Measurements from ENCODE around the gene SPRR2E. TPM values are rescaled to one million over a fixed set of nuclear protein-coding genes. Genes with fewer than 3 reads are reported as not detected.
"Not testable (repeated sequence)": the region's sequence is repeated elsewhere in the genome, so short reads cannot be mapped to it uniquely, and the experiment has no call there.

SPRR2E gene
- total RNA-seq, 2 experiments from 2014 or later: not detected

DNA sequence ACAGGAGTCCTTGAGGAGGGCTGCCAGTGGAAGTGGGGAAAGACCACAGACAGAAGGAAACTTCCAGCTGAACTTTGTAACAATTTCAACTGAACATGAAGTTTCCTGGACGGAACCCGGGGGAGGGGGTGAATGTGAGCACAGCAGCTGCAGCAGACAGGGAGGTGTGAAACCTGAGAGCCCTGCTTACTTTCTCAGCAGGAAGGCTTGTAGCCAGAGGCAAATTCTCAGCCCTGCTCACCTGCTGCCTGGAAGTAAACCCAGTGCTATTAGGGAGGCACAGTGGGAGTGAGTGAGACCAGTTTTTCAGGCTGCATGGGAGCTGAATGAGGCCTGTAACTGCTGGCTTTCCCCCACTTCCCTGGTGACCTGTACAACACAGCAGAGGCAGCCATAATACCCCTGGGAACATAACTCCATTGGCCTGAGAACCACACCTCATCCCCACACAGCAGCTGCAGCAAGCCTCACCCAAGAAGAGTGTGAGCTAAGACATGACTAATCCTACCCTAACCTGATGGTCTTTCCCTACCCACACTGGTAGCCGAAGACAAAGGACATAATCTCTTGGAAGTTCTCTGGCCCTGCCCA, 28.6 kb upstream of the SPRR2E start:
- Histone ChIP-seq H4K20me1 (ENCODE audit: insufficient read depth, low read length) (no peaks in the 10 kb centered on the region), H3K4me2 (ENCODE audit: low read length) (no peak overlapping the region), H3K9me2 (ENCODE audit: insufficient read depth, low read length) (no peaks in the 10 kb centered on the region), H3K4me3 (ENCODE audit: low read depth, low read length, poor library complexity, severe bottlenecking) (no peak overlapping the region), H3K4me1 (ENCODE audit: insufficient read depth, low read length, poor library complexity, severe bottlenecking) (no peaks in the 10 kb centered on the region), H3K79me2 (ENCODE audit: insufficient read depth, low read depth, low read length) (no peaks in the 10 kb centered on the region), H3K27ac (ENCODE audit: low read depth, low read length, poor library complexity, severe bottlenecking) (no peak overlapping the region), H3K36me3 (ENCODE audit: insufficient read depth, low read length) (no peaks in the 10 kb centered on the region), H2AFZ (ENCODE audit: low read length) (no peak overlapping the region), H3K9me3 (ENCODE audit: low read length) (no peaks in the 10 kb centered on the region)
- ChIA-PET POLR2A (no interaction called here), CTCF (ENCODE audit: unreplicated experiment) (no interaction called here)
- DNase-seq (ENCODE audit: low spot score): no peak
- no peak for TF ChIP-seq EZH2phosphoT487 (IDR thresholded peaks at IDR 0.05; ENCODE audit: borderline replicate concordance, low read depth, low read length)
- TF ChIP-seq, protein P1, sequence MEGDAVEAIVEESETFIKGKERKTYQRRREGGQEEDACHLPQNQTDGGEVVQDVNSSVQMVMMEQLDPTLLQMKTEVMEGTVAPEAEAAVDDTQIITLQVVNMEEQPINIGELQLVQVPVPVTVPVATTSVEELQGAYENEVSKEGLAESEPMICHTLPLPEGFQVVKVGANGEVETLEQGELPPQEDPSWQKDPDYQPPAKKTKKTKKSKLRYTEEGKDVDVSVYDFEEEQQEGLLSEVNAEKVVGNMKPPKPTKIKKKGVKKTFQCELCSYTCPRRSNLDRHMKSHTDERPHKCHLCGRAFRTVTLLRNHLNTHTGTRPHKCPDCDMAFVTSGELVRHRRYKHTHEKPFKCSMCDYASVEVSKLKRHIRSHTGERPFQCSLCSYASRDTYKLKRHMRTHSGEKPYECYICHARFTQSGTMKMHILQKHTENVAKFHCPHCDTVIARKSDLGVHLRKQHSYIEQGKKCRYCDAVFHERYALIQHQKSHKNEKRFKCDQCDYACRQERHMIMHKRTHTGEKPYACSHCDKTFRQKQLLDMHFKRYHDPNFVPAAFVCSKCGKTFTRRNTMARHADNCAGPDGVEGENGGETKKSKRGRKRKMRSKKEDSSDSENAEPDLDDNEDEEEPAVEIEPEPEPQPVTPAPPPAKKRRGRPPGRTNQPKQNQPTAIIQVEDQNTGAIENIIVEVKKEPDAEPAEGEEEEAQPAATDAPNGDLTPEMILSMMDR (conservative IDR thresholded peaks at IDR 0.05; ENCODE audit: low read length): no peak
- intact Hi-C loops (cut with micrococcal nuclease; ENCODE audit: unreplicated experiment): no loop called here
- no TSS peak for BruUV-seq (replicated peaks)

DNA sequence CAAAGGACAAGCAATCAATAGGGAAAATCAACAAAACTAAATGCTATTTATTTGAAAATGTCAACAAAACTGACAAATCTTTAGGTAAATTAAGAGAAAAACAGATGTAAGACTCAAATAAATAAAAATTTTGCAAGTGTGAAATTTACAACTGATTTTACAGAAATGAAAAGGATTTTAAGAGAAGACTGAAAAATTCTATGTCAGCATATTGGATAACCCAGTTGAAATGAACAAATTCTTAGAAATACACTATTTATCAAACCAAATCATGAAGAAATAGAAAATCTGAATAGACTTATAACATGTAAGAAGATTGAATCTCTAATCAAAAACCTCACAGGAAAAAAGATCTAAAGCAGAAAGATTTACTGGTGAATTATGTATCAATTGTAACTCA, 26.6 kb upstream of the SPRR2E start:
- TF ChIP-seq, protein P1 (conservative IDR thresholded peaks at IDR 0.05; ENCODE audit: low read length): no peak
- no peak for TF ChIP-seq EZH2phosphoT487 (IDR thresholded peaks at IDR 0.05; ENCODE audit: borderline replicate concordance, low read depth, low read length)
- Histone ChIP-seq H3K4me2 (ENCODE audit: low read length) (no peak overlapping the region), H3K9me2 (ENCODE audit: insufficient read depth, low read length) (no peaks in the 10 kb centered on the region), H2AFZ (ENCODE audit: low read length) (no peak overlapping the region), H3K79me2 (ENCODE audit: insufficient read depth, low read depth, low read length) (no peaks in the 10 kb centered on the region), H3K27ac (ENCODE audit: low read depth, low read length, poor library complexity, severe bottlenecking) (no peak overlapping the region), H3K4me3 (ENCODE audit: low read depth, low read length, poor library complexity, severe bottlenecking) (no peak overlapping the region), H3K4me1 (ENCODE audit: insufficient read depth, low read length, poor library complexity, severe bottlenecking) (no peaks in the 10 kb centered on the region), H4K20me1 (ENCODE audit: insufficient read depth, low read length) (no peaks in the 10 kb centered on the region), H3K9me3 (ENCODE audit: low read length) (no peaks in the 10 kb centered on the region), H3K36me3 (ENCODE audit: insufficient read depth, low read length) (no peaks in the 10 kb centered on the region)
- intact Hi-C loops (cut with micrococcal nuclease; ENCODE audit: unreplicated experiment): no loop called here
- BruUV-seq (replicated peaks): no TSS peak
- CTCF ChIA-PET (ENCODE audit: unreplicated experiment): no interaction called here
- POLR2A ChIA-PET: no interaction called here
- DNase-seq (ENCODE audit: low spot score): no peak

DNA sequence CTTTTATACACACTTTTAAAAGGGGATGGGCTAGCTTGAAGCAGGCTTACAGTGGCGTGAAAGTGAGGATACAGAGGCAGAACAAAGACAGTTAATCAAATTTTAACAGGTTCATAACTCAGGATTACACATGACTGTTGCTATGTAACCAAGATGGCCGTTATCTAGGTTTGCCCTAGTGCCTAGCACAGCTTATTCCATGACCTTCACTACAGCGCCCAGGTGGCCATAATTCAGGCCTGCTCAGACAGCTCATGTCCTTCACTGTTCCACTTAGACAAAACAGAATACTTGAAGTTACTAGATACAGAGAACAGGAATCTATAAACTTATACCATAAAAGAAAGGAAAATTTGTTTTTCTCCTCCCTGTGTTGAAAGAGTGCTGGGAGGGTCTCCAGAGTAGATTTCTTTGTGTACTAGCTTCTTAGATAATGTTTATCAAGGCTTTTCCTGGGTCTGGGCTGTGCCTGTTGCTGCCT, 25.2 kb upstream of the SPRR2E start:
- no peaks in the 10 kb centered on the region for H3K9me2 ChIP-seq (ENCODE audit: insufficient read depth, low read length)
- H3K4me1 ChIP-seq (ENCODE audit: insufficient read depth, low read length, poor library complexity, severe bottlenecking): no peaks in the 10 kb centered on the region
- no TSS peak for BruUV-seq (replicated peaks)
- DNase-seq (ENCODE audit: low spot score): no peak
- no peak overlapping the region for H3K4me2 ChIP-seq (ENCODE audit: low read length)
- TF ChIP-seq, protein P1 (conservative IDR thresholded peaks at IDR 0.05; ENCODE audit: low read length): no peak
- TF ChIP-seq EZH2phosphoT487 (IDR thresholded peaks at IDR 0.05; ENCODE audit: borderline replicate concordance, low read depth, low read length): no peak
- H3K9me3 ChIP-seq (ENCODE audit: low read length): no peaks in the 10 kb centered on the region
- H3K36me3 ChIP-seq (ENCODE audit: insufficient read depth, low read length): no peaks in the 10 kb centered on the region
- H3K79me2 ChIP-seq (ENCODE audit: insufficient read depth, low read depth, low read length): no peaks in the 10 kb centered on the region
- H4K20me1 ChIP-seq (ENCODE audit: insufficient read depth, low read length): no peaks in the 10 kb centered on the region
- no peak overlapping the region for H3K27ac ChIP-seq (ENCODE audit: low read depth, low read length, poor library complexity, severe bottlenecking)
- intact Hi-C loops (cut with micrococcal nuclease; ENCODE audit: unreplicated experiment): no loop called here
- CTCF ChIA-PET (ENCODE audit: unreplicated experiment): no interaction called here
- POLR2A ChIA-PET: no interaction called here
- H2AFZ ChIP-seq (ENCODE audit: low read length): no peak overlapping the region
- H3K4me3 ChIP-seq (ENCODE audit: low read depth, low read length, poor library complexity, severe bottlenecking): no peak overlapping the region

DNA sequence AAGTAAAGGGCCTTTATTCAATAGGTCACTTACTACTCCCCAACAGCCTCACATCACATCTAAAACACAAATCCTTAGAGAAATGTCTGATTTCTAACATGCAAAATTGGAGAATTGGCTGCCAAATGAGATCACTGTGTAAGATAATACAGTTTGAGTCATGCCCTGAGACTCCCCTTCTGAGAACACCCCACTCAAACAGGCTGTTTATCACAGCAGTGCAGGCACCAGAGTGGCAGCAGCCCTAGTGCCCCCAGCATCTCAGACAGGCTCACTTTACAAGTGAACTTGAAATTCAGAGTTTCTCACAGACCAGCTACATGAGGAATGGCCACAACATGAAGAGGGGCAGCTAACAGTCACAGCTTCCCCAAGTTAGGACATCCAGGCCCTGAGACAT, 20.9 kb upstream of the SPRR2E start:
- H3K9me2 ChIP-seq (ENCODE audit: insufficient read depth, low read length); H3K79me2 ChIP-seq (ENCODE audit: insufficient read depth, low read depth, low read length); POLR2A ChIA-PET; H3K36me3 ChIP-seq (ENCODE audit: insufficient read depth, low read length); H3K27ac ChIP-seq (ENCODE audit: low read depth, low read length, poor library complexity, severe bottlenecking); H3K4me1 ChIP-seq (ENCODE audit: insufficient read depth, low read length, poor library complexity, severe bottlenecking); CTCF ChIA-PET (ENCODE audit: unreplicated experiment); H2AFZ ChIP-seq (ENCODE audit: low read length); H4K20me1 ChIP-seq (ENCODE audit: insufficient read depth, low read length); intact Hi-C loops (cut with micrococcal nuclease; ENCODE audit: unreplicated experiment); DNase-seq (ENCODE audit: low spot score); BruUV-seq (replicated peaks); H3K9me3 ChIP-seq (ENCODE audit: low read length); H3K4me3 ChIP-seq (ENCODE audit: low read depth, low read length, poor library complexity, severe bottlenecking); H3K4me2 ChIP-seq (ENCODE audit: low read length): not testable (repeated sequence)
